ENCODE data around the gene GGT7. TPM values are rescaled to one million over a fixed set of nuclear protein-coding genes. Genes with fewer than 3 reads are reported as not detected.

The GGT7 gene
- total and polyA plus RNA-seq, 2 of the 4 experiments (the other 2 are of a cell fraction) = 3.4 to 25.9 TPM

DNA sequence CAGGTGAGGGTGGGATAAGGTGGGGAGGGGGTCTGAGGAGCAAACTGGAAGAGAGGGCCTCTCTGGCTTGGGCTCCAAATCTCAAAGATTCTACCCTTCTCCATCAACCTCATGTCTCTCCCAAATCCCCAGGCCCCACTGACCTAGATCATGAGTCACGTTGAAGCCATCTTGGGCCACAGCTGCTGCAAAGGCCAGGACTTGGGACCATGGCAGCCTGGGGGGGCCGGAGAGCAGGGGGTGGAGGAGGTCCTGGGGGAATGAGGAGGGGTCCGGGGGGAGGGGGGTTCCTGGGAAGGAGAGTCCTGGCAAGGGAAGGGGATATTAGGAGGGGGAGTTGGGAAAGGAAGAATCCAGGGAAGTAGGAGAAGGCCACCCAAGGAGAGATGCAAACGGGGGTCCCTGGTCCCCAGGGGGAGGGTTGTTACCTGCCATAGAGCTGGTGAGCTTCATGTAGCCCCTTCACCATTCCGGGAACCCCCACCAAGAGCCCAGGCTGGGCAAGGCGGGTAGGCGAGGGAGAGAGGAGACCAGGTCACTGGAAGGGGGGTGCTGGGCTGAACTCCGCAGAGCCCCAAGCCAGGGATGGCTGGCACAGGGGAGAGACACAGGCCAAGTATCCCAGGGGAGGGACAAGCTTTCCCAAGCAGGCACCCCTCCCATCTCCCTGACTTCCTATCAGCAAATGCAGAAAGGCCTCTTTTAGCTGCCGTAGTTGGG is 12.7 kb downstream of the GGT7 start:
- H3K23ac ChIP-seq (ENCODE audit: low read depth, low read length) = no peak overlapping the region
- no peak overlapping the region for H2AFZ ChIP-seq (replicated peaks; ENCODE audit: low read length, poor library complexity)
- no peak overlapping the region for H2BK120ac ChIP-seq (ENCODE audit: low read depth, low read length)
- no peak for DNase-seq
- H3K79me1 ChIP-seq (ENCODE audit: low read depth in 1 of 2, low read length in 2 of 2) = peaks cover 3 to 4% of the 10 kb centered on the region in 2 experiments; a peak in 2 of 4 replicates
- H3K27ac ChIP-seq (ENCODE audit: insufficient read depth, low read length) = no peak overlapping the region
- POLR2A ChIA-PET (ENCODE audit: unreplicated experiment) = no interaction called here
- H3K4me3 ChIP-seq (ENCODE audit: insufficient read depth, low read depth, low read length) = no peak overlapping the region
- no peaks in the 10 kb centered on the region for H3K27me3 ChIP-seq (ENCODE audit: control insufficient read depth, insufficient read depth, low read length)
- H3K9me3 ChIP-seq (ENCODE audit: control insufficient read depth, insufficient read depth, low read length) = no peaks in the 10 kb centered on the region
- H3K9me1 ChIP-seq (ENCODE audit: insufficient read depth, low read length) = peaks cover 5% of the 10 kb centered on the region; the same call in 1 of the 2 replicates
- no peaks in the 10 kb centered on the region for H3K4me1 ChIP-seq (ENCODE audit: control insufficient read depth, insufficient read depth, low read length)
- in situ Hi-C loops (cut with MboI; ENCODE audit: low sequenced_read_pairs) (loop anchor here (25.0 kb wide), 1 partner anchor 402 kb away; no protein-coding TSS in a partner anchor), intact Hi-C loops (cut with micrococcal nuclease) (no loop called here), dilution Hi-C loops (cut with HindIII; ENCODE audit: low sequenced_read_pairs, unreplicated experiment) (no loop called here)
- no TSS peak for BruUV-seq (replicated peaks)
- no peak overlapping the region for H2BK5ac ChIP-seq (ENCODE audit: low read depth, low read length, poor library complexity, severe bottlenecking)
- H3K9ac ChIP-seq (ENCODE audit: low read depth, low read length) = no peak overlapping the region
- H4K91ac ChIP-seq (ENCODE audit: insufficient read depth, low read depth, low read length) = no peak overlapping the region
- TF ChIP-seq NFE2L2 (IDR thresholded peaks at IDR 0.05; ENCODE audit: low read depth, low read length) = no peak
- no peak for TF ChIP-seq RFX5 (IDR thresholded peaks at IDR 0.05; ENCODE audit: low read depth, low read length)
- TF ChIP-seq MAFK (IDR thresholded peaks at IDR 0.05; ENCODE audit: low read depth, low read length) = no peak
- TF ChIP-seq CHD1 (IDR thresholded peaks at IDR 0.05; ENCODE audit: low read depth, low read length) = no peak
- TF ChIP-seq MAZ (IDR thresholded peaks at IDR 0.05; ENCODE audit: borderline replicate concordance, low read depth, low read length) = no peak
- TF ChIP-seq, protein P1, sequence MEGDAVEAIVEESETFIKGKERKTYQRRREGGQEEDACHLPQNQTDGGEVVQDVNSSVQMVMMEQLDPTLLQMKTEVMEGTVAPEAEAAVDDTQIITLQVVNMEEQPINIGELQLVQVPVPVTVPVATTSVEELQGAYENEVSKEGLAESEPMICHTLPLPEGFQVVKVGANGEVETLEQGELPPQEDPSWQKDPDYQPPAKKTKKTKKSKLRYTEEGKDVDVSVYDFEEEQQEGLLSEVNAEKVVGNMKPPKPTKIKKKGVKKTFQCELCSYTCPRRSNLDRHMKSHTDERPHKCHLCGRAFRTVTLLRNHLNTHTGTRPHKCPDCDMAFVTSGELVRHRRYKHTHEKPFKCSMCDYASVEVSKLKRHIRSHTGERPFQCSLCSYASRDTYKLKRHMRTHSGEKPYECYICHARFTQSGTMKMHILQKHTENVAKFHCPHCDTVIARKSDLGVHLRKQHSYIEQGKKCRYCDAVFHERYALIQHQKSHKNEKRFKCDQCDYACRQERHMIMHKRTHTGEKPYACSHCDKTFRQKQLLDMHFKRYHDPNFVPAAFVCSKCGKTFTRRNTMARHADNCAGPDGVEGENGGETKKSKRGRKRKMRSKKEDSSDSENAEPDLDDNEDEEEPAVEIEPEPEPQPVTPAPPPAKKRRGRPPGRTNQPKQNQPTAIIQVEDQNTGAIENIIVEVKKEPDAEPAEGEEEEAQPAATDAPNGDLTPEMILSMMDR (conservative IDR thresholded peaks at IDR 0.05; ENCODE audit: low read depth, low read length) = no peak
- no peak overlapping the region for H2AK9ac ChIP-seq (replicated peaks; ENCODE audit: low read depth, low read length, poor library complexity)
- no peak overlapping the region for H3K56ac ChIP-seq (ENCODE audit: extremely low read depth, insufficient read depth, low read length)
- H2BK20ac ChIP-seq (ENCODE audit: low read depth, low read length) = no peak overlapping the region
- H3K14ac ChIP-seq (replicated peaks; ENCODE audit: low read depth, low read length) = no peak overlapping the region
- H3K36me3 ChIP-seq (ENCODE audit: control insufficient read depth, insufficient read depth, low read length) = peaks cover 35% of the 10 kb centered on the region
- no peak overlapping the region for H3K4me2 ChIP-seq (ENCODE audit: low read depth, low read length)
- no CpG with 5 or more reads among the region's 9 CpGs for WGBS, 2 experiments (ENCODE audit: extremely low coverage in 2 of 2, insufficient read length in 1 of 2)
- H2AK5ac ChIP-seq (ENCODE audit: low read depth, low read length) = no peak overlapping the region
- H3K18ac ChIP-seq (ENCODE audit: low read depth, low read length) = no peak overlapping the region
- no peak for ATAC-seq (ENCODE audit: low read depth)
- no peak overlapping the region for H3K4ac ChIP-seq (ENCODE audit: low read depth, low read length)
- no peak overlapping the region for H4K5ac ChIP-seq (ENCODE audit: low read depth, low read length)
- no peak overlapping the region for H2BK15ac ChIP-seq (ENCODE audit: low read depth, low read length)
- H4K8ac ChIP-seq (ENCODE audit: low read depth in 2 of 2, low read length in 2 of 2) = no peak overlapping the region
- H4K20me1 ChIP-seq (ENCODE audit: insufficient read depth, low read length) = no peaks in the 10 kb centered on the region; the same call in 1 of the 2 replicates
- CTCF ChIA-PET = no interaction called here
